Activated CD8-positive, alpha-beta memory T cell treated with anti-CD3 and anti-CD28 coated beads for 36 hours (primary cell): ENCODE data around the gene MYLK. TPM values are rescaled to one million over a fixed set of nuclear protein-coding genes. Genes with fewer than 3 reads are reported as not detected.

ENCODE experiments used
- CTCF ChIA-PET: fragments of 350-600 bp; sonication (Branson Sonifier 250); formaldehyde crosslinking; loops from one replicate; lab custom pipeline; 2021; ENCODE audit warnings: antibody characterized with exemption; lab: Charles Lee
- POLR2A ChIA-PET: fragments of 350-600 bp; sonication (Branson Sonifier 250); formaldehyde crosslinking; loops from one replicate; lab custom pipeline; 2021; ENCODE audit warnings: antibody characterized with exemption; lab: Charles Lee
- total RNA-seq, 2 experiments: library from RNA; stranded (reverse); gene quantifications; one replicate each; pipeline ENCODE4 v1.2.3, GENCODE V29; 2021

Gene MYLK
- total RNA-seq, 2 experiments from 2014 or later, result not detected

DNA sequence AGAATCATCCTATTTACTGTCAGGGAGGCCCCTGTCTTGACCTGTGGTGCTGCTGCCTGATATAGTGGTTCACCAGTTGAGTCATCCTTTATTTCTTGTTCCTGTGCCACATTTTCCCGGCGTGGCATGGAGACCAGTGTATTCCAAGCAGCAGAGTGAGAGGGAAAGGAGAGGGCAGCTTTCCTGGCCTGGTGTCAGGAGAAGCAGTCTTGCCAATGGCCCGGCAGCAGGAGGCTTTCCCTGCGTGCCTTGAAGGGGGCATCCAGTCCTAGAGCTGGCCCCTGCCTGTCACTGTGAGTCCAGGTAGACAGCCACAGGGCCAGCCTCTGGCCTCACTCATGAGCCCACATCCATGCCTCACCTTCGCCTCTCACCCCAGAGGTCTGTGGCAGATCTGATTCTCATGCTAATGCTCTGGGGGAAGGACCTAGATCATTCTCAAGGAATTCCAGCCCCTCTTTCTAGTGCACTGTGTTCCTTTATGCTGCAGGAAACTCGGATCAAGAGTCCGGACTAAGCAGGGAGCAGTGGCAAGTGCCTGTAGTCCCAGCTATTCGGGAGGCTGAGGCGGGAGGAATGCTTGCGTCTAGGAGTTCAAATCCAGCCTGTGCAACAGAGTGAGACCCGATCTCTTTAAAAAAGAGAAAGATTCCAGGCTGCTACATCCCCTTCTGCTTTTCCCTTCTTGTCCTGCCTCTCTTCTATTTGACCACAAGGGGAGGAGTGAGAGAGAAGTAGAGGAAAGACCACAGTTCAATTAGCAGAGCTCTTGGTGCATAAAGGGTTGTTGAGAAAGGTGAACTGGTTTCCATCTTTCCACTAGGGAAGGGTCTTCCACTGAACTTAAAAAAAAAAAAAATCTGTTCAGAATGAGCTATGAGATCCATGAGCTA is 232.4 kb downstream of the MYLK start:
- POLR2A ChIA-PET, result interaction anchor here (0.6 kb wide), 1 partner anchor 948 kb away, joined by 3 read pairs; no protein-coding TSS in a partner anchor
- CTCF ChIA-PET, result interaction anchor here (1.0 to 2.3 kb wide), 7 partner anchors 9 to 328 kb away, joined by 4 to 7 read pairs (median 5); no protein-coding TSS in a partner anchor

DNA sequence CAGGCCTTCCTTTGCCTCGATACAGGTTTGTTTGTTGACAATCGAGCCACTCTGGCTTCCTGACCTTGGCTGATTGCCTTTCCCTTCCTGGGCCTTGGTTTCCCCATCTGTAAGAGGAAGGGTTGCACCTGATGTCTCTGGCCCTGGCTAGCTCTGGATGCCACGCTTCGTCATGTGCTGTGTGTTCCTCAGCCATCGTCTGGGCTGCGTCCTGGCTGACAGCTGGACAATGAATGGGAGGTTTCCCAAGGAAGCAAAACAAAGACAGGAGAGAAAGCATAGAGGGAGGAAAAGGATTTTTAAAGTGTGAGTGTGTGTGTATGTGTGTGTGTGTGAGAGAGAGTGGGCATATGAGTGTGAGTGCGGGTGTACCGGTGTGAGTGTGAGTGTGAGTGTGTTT is 234.0 kb downstream of the MYLK start:
- ChIA-PET POLR2A (no interaction called here), CTCF (interaction anchor here (0.7 to 2.3 kb wide), 4 partner anchors 9 to 74 kb away, joined by 3 to 6 read pairs (median 3); no protein-coding TSS in a partner anchor)

DNA sequence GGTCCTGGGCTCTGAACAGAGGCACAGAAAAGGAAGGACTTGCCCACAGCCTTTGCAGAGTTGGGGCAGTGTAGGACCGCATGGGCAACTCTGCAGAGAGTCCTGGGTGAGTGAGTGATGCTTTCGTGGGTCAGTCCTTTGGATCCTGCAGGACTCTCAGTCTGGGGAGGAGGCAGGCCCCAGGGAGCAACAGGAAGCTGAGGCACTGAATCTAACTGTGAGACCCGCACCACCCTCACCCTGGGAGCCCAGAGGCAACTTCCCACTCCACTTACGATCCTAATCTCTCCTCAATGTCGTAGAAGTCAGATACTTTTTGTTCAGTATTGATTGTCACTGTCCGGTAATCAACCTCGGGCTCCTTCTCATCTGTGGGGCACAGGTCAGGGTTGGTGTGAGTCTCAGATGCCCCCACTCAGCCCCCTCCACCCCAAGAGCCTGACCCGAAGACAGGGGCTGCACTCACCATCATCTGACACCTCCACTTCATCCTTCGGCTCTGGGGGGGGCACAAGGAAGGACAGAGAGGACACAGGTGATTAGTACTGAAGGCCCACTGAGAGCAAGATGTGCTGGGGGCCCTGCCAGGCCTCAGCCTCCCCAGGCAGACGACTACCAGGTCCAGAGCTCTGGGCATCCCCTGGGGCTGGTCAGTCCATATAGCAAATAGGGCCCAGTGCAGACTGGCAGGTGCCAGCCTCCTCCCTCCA is 235.3 kb downstream of the MYLK start:
- ChIA-PET CTCF (interaction anchor here (1.3 to 2.3 kb wide), 2 partner anchors 70 to 75 kb away, joined by 3 to 6 read pairs; no protein-coding TSS in a partner anchor), POLR2A (no interaction called here)

DNA sequence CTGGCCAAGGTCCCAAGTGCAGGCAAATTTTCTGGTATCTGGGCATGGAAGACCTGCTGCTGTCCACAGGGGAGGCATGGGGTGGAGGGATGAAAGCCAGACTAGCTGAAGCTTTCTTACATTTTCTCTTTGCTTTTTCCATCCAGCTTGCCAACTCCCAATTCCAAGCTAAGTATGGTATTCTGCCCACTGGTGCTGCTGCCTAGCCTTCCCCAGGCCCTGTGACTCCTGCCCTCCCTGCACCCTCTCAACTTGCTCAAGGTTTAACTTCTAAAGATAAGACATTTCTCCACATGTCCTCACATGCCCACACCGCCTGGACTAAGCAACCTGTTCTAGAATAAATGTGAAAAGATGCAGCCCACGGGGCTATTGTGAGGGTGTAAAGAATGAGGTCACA is 239.8 kb downstream of the MYLK start:
- ChIA-PET CTCF (no interaction called here), POLR2A (no interaction called here)

DNA sequence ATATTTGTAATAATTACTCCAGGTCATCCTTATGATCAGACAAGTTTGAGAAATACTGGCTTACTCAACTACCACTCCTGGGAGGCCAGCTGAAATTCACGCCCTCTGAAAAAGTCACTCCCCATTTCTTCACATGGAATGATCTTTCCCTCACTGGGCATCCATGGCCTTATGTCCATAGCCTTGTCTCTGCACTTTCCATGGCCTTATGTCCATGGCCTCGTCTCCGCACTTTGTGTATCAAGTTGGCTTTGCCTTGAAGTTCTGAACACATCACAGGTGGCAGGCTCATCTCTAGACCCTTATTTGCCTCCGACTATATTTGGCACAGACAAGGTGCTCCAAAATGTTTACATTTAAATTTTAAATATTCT is 241.2 kb downstream of the MYLK start:
- ChIA-PET POLR2A (no interaction called here), CTCF (interaction anchor here (0.9 to 2.6 kb wide), 3 partner anchors 10 to 86 kb away, joined by 3 to 7 read pairs (median 4); no protein-coding TSS in a partner anchor)

DNA sequence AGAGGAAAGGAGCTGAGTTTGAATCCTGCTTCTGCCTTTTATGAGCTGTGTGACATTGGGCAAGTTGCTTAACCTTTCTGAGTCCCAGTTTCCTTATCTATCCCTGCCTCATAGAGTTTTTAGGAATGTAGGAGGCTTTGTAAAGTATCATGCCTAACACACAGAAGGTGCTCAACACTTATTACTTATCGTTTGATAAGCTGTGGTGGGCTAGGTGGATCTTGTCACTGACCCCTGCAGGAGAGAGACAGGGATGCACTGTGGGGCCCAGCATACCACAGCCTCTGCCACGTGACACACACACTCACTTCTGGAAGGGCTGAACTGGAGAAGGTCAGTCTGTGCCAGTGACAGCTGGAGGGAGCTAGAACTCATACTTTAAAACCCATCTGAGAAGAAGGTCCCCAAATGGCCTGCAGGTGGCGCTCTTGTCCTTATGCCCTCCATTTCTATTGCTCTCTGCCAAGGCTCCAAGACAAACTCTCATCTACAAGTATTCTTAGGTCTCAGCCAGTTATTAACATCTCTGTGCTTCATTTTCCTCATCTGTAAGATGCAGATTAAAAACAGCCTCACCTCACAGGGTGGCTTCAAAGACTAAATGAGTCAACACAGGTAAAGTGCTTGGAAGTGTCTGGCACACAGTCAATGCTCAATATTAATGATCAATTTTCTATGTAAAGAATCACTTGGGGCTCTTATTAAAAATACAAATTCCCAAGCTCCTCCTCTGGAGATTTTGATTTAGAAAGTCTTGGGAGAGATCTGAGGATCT is 241.8 kb downstream of the MYLK start:
- ChIA-PET POLR2A (no interaction called here), CTCF (interaction anchor here (0.6 to 2.6 kb wide), 7 partner anchors 10 to 575 kb away, joined by 3 to 7 read pairs (median 3); no protein-coding TSS in a partner anchor)

DNA sequence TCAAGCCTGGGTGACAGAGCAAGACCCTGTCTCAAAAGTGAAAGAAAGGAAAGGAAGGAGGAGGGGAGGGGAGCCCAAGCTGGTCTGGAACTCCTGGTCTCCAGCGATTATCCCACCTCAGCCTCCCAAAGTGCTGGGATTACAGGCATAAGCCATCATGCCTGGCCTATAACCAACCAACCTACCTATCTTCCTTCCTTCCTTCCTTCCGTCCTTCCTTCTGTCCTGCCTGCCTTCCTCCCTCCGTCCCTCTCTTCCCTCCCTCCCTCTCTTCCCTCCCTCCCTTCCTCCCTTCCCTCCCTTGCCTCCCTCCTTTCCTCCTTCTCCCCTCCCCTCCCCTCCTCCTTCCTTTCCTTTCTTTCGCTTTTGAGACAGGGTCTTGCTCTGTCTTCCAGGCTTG is 242.6 kb downstream of the MYLK start:
- CTCF ChIA-PET, result interaction anchor here (0.6 to 2.6 kb wide), 8 partner anchors 9 to 576 kb away, joined by 3 to 7 read pairs (median 3); no protein-coding TSS in a partner anchor
- POLR2A ChIA-PET, result no interaction called here

DNA sequence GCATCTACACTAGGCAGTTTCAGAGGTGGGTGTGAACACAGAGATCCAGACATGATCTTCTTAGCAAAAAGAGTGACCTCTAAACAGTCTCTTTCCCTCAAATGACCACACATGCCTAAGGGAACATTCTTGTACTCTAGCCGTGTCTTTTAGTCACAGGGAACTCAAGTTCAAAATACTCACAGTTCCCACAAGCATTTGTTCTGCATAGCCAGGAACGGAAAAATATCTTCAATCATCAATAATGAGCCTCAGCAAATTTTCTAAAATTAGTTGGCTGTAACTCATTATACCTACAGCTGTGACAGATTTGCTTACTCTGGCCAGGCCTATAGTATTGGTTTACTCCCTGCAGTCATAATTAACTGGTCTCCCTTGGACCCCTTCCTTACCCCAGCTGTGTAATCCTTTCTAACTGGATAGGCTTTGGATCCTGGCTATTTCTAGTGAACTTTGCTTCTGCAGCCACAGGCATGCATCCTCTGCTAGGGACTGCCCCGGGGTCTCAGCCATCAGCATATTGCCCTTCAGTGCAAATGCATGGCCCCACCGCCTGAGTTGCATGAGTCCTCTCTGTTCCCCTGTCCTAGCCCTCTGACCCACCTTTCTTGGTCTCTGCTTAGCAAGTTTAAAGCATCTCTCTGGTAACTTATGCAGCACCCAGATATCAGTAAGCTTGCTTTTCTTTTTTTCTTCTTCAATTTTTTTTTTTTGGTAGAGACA is 243.2 kb downstream of the MYLK start:
- ChIA-PET POLR2A (no interaction called here), CTCF (interaction anchor here (0.6 to 2.6 kb wide), 5 partner anchors 9 to 61 kb away, joined by 3 to 7 read pairs (median 3); no protein-coding TSS in a partner anchor)

DNA sequence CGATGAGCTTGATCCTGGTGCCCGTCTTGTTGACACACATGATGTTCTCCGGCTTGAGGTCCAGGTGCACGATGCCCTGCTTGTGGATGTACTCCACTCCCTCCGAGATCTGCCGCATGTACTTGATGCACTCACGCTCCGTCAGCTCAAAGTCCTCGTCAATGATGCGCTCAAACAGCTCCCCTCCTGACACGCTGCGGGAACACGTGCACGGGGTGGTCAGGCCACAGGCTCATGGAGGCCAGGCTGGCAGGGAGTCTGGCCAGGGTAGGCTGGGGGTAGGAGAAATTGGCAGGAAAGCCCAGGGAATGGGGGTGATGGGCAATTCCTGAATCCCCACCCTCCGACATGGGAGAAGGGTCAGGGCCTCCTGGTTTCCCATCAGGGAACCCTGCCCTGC is 243.8 kb downstream of the MYLK start:
- POLR2A ChIA-PET, result no interaction called here
- CTCF ChIA-PET, result interaction anchor here (0.8 to 1.6 kb wide), 2 partner anchors 10 to 62 kb away, joined by 3 read pairs; no protein-coding TSS in a partner anchor

DNA sequence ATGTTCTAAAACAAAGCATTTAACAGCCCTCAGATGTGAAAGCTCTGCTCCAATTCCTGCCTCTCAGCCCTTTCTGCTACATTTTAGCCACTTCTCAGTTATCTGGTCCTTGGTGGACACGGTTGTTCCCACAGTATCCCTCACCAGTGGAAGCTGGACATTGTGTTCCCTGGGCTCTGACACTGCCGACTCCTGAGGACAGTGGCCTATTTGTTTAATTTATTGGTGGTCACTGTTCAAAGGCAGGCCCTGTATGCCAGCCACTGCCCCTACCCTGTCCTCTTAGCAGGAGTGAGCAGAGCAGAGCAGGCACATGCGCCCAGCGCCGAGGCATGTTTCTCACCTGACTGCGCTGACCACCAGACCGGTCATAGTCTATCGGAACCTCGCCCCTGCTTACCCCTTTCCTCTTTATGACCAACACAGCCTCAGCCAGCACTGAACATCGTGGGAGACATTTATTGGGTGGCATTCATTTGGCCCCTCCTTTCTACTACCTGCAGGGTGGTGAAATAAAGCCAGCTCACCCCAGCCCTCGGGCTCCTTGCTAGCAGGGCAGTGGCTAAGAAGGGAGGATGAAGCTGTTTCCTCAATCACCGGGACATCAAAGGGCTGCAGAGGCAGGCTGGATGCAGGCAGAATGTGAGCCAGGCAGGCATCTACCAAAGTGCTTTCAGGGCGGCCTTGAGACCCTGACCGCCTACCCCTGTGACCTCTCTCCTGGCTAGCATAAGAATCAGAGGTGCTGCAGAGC is 245.0 kb downstream of the MYLK start:
- POLR2A ChIA-PET, result no interaction called here
- CTCF ChIA-PET, result interaction anchor here (0.7 to 1.6 kb wide), 2 partner anchors 11 to 1268 kb away, joined by 3 read pairs; no protein-coding TSS in a partner anchor

DNA sequence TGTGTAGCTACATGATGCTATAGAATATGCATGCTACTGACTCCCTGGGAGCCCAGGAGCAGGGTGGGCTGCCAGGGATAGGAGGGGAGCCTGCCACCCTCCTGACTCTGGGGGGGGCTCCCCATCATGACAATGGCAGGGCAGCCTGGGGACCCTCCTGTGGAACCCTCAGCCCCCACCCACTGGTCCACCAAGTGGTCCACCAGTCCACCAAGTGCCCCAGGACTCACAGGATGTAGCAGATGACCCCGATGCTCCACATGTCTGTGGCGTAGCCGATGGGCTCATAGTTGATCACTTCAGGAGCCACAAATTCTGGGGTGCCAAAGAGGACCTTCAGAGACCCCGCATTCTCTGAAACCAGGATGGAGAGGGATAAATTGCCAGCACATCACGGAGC is 246.3 kb downstream of the MYLK start:
- ChIA-PET POLR2A (no interaction called here), CTCF (no interaction called here)

DNA sequence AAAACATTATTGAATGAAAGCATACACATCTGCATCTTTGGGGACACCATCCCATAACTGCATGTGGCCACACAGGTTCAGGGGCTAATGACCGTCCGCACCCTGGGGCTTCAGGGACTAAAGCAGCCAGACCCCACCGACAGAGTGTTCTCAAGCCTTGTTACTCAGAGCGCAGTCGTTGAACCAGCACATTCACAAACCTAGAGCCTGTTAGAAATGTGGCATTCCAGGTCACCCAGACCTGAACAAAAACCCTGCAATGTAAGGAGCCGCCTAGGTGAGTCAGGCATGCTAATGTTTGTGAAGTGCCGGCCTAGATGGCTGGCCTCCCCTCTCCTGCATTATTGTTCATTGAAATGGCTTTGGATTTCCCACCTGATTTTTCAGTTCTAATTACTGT is 247.0 kb downstream of the MYLK start:
- POLR2A ChIA-PET, result no interaction called here
- CTCF ChIA-PET, result no interaction called here

DNA sequence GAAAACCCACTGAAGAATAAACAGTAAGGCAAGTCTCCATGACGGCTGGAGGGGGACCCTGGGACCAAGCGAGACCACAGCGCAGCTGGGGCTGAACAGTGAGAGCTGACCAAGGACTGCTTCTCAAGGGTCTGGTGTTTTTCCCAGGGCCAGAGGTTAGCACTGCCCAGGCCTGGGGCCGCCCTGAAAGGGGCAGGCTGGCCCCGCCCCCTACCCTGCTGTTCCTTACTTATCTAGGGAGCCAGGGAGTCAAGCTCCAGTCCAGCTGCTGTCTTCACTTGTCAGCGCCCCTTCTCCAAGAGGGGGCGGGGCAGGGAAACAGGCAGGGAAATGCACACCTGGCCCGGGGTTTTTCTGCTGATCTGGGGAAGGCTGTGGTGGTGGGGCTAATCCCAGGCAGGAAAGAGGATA is 247.7 kb downstream of the MYLK start:
- ChIA-PET CTCF (interaction anchor here (1.2 kb wide), 1 partner anchor 176 kb away, joined by 3 read pairs; no protein-coding TSS in a partner anchor), POLR2A (no interaction called here)

DNA sequence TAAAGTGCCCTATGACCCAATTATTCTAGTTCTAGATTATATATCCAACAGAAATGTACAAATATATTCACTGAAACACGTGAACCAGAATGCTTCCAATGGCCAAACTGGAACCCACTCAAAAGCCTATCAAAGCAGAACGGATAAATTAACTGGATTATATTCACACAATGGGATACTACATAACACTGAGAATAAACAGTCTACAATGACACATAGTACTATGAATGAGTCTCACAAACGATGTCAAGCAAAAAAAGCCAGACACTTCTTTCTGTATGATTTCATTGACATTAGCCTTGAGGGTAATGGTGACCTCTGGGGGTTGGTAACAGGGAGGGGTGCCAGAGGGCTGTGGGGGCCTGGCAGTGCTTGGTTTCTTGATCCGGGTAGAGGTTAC is 248.4 kb downstream of the MYLK start:
- POLR2A ChIA-PET, result no interaction called here
- CTCF ChIA-PET, result interaction anchor here (1.2 kb wide), 1 partner anchor 175 kb away, joined by 3 read pairs; no protein-coding TSS in a partner anchor

DNA sequence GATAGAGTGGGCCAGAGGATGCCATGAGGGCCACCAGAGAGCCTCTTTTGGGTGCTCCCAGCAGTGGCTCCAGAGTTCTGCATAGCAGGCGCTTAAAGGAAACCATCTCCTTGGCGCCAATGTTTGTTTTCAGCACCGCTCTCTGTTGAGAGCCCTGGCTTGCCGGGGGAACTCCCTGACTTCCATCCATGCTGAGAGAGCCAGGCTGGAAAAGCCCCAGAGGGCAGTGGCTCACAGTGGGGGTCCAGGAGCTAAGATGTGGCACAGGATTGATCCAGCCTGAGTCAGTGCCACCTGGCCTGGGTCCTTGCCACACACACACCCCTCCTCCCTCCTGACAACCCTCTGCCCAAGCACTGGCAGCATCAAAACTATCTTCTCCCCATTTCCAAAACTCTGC is 248.9 kb downstream of the MYLK start:
- CTCF ChIA-PET, result no interaction called here
- POLR2A ChIA-PET, result no interaction called here

DNA sequence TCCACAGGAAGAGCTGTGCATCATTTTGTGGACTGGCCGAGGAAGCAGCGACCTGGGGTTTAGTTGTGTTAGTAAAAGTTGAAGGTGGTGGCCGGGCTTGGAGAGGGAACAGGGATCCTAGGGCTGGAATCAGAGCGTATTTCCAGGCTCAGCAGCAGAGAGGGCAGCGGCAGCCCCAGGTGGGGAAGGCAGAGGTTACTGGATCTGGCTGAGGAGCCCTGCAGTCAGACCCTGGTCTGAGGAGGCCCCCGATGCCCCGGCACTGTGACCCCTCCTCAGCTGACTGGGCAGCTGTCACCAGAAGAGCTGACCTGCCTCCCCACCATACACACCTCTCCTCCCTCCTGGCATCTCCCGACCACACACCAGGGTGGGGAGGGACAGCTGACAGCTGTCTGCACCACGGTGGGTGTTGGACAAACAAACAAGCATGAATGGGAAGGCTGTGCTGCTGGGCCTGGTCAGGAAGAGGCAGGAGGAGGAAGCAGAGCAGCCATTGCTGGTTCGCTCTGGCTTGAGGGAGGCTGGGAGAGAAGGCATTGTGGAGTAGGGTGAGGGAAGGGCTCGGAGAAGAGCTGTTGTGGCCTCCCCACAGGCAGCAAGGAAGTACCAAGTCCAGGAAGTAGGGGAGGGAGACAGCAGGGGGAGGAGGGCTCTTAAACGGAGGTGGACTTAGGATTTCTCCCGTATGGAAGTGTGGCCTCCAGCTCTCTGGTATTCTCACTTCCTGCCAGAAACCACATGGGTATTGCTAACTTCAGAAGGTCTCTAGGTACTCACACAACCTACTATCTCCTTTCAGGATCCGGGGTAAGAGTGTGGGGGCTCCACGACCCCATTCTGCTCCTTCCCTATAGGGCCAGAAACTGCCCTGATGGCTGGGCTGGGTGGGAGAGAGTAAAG is 249.7 kb downstream of the MYLK start:
- CTCF ChIA-PET, result no interaction called here
- POLR2A ChIA-PET, result no interaction called here

DNA sequence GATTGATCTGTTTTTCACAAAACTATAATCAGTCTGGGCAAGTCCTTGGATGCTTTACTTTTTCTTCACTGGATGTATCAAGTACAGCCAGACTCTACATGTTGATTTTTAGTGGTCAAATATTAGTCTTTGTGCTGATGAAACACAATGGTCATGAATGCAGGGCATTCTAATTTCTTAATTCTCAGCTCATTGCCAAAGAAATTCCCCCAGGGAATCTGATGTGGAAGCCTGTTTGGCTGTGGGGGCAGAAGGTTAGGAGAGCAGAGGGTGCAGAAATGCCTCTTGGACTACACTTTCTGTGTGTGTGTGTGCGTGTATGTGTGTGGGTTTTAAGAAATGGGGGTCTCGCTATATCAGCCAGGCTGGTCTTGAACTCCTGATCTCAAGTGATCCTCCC is 250.6 kb downstream of the MYLK start:
- ChIA-PET CTCF (no interaction called here), POLR2A (no interaction called here)
